Cardiac fibroblast (primary cell): ENCODE results near the gene TMCC1.
"Not testable (repeated sequence)": the region's sequence is repeated elsewhere in the genome, so short reads cannot be mapped to it uniquely, and the experiment has no call there.

Experiments
- DNase-seq, 2 donors: peaks; one replicate each; pipeline versions ENCODE4 v3.0.0 to v3.0.0-alpha.2; 2010; ENCODE audit warnings: low read depth in 2 of 2
- H3K4me3 ChIP-seq, 2 donors: replicated peaks in 1 of 2; 1 replicate in 1 of 2; 2 replicates in 1 of 2; pipeline ENCODE4 v1.5.1; 2011; ENCODE audit warnings: low read depth in 2 of 2, low read length in 2 of 2, mild to moderate bottlenecking in 2 of 2, moderate library complexity in 1 of 2
- TF ChIP-seq, protein P1 (sequence below): IDR thresholded peaks from one replicate; pipeline ENCODE4 v1.5.1; 2011; ENCODE audit warnings: low read depth, mild to moderate bottlenecking, low read length, inconsistent platforms

The TMCC1 gene

GRCh38 chr3:129769616-129770015 is 123.9 kb downstream of the TMCC1 start:
- H3K4me3 ChIP-seq = no peak overlapping the region
- TF ChIP-seq, protein P1, sequence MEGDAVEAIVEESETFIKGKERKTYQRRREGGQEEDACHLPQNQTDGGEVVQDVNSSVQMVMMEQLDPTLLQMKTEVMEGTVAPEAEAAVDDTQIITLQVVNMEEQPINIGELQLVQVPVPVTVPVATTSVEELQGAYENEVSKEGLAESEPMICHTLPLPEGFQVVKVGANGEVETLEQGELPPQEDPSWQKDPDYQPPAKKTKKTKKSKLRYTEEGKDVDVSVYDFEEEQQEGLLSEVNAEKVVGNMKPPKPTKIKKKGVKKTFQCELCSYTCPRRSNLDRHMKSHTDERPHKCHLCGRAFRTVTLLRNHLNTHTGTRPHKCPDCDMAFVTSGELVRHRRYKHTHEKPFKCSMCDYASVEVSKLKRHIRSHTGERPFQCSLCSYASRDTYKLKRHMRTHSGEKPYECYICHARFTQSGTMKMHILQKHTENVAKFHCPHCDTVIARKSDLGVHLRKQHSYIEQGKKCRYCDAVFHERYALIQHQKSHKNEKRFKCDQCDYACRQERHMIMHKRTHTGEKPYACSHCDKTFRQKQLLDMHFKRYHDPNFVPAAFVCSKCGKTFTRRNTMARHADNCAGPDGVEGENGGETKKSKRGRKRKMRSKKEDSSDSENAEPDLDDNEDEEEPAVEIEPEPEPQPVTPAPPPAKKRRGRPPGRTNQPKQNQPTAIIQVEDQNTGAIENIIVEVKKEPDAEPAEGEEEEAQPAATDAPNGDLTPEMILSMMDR = no peak
- no peak for DNase-seq

DNA sequence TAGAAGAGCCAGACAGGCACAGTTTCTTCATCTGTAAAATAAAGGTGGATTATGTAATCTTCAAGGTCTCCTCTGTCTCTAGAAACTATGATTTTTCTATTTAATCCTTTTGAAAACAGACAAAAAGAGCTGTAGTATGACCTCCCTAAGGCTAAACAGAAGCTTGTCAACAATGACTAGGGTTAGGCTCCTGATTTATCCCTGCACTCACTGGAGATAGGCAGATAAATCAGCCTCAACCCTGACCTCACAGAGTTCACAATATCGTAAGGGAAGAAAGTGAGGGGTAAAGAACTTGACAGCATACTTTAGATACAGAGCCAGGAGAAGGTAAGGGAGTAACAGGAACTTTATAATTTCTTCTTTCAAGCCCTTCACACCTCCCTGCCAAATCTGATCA is 124.8 kb downstream of the TMCC1 start:
- no peak overlapping the region for H3K4me3 ChIP-seq
- TF ChIP-seq, protein P1 = no peak
- DNase-seq = no peak

DNA sequence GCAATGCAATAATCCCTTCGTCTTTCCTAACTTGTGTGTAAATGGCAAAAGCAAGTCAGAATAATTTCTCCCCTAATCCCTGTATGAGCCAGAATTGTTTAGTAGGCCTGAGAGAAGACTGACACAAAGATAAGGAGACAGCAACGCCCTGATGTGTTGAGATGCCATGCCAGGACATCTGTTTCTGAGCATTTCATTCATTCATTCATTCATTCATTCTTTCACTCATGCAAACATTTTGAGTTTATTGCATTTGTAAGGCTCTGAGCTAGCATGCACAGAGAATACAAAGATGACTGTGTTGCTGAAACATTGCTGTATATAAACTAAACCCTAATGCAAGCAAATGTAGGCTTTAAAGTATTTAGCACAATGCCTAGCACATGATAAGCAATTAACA is 127.4 kb downstream of the TMCC1 start:
- no peak overlapping the region for H3K4me3 ChIP-seq
- DNase-seq = no peak
- TF ChIP-seq, protein P1 = no peak

DNA sequence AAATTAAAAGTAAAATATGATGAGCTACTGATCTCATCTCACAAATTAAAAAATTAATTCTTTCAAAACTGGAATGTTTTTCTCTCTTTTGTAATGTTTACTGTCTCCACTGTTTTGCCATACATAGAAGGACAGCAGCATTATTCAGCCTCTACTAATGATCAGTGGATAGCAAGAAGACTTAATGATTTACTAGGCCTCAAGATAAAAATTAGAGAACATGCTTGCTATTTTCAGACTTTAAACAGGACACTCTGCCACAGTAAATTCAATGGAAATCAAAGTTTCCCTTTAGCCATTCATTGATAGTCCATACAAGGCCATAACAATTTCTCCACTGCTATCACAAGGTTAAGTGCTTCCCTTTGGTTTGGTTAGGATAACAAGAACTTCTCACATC is 129.4 kb downstream of the TMCC1 start:
- TF ChIP-seq, protein P1 = no peak
- H3K4me3 ChIP-seq = no peak overlapping the region

DNA sequence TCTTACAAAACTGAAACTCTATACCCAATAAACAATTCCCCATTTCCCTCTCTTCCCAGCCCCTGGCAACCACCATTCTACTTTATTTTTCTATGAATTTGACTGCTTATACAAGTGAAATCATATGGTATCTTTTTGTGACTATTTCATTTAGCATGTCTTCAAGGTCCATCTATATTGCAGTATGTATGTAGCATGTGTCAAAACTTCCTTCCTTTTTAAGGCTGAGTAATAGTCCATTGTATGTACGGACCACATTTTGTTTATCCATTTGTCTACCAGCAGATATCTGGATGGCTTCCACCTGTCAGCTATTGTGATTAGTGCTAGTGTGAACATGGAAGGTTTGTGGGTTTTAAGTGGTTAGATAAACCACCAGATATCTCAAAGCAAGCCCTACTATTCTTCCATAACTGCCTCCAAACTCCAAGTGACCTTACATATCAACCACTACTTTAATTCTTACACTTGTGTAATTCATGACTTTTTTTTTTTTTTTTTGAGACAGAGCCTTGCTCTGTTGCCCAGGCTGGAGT is 134.7 kb downstream of the TMCC1 start:
- DNase-seq = peak in 1 of 2 donors; percentile 4
- TF ChIP-seq, protein P1 = no peak
- no peak overlapping the region for H3K4me3 ChIP-seq

More for the DNA sequence above, 129.4 kb downstream of the TMCC1 start:
- no peak for DNase-seq

DNA sequence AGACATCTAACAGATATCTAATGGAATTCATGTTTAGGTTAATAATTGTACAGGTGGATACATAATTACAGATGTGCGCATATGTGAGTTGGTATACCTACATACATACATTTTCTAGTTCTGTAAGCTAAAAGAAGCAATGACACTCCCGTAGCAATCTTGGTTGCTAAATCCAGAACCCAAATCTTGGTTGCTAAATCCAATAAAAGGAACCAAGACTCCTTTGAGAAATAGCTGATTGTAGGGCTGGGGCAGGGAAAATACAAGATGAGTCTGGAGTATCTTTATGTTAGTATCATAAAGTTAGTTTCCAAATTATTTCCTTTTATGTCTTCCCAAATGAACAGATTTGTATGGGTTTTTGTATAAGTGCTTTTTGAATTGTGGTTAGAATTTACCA is 135.2 kb downstream of the TMCC1 start:
- no peak for DNase-seq
- no peak overlapping the region for H3K4me3 ChIP-seq
- TF ChIP-seq, protein P1 = no peak

DNA sequence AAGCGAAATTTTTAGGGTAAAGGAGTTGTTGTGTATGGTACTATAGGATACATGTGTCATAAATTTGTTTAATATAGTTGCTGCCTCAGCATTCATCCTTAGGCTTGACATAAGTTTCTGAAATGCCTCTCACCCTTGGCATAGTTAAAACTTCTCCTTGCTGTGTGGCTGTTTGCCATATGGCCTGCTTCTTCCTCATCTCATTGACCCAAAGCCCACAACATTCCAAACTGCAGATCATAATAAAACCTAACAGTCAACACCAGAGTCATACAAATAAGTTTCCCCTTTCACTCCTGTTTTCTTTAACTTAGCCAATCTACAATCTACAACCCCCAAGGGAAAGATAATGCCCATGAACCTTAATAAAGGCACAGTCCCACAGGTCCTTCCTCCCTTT is 136.6 kb downstream of the TMCC1 start:
- no peak overlapping the region for H3K4me3 ChIP-seq
- TF ChIP-seq, protein P1 = no peak
- peak; percentile 22 to 76 for DNase-seq

GRCh38 chr3:129751105-129751504 is 142.4 kb downstream of the TMCC1 start:
- not testable (repeated sequence) for H3K4me3 ChIP-seq, DNase-seq
